Measurements from ENCODE around the gene SLC6A16.
A peak's percentile ranks its signal among the peaks of the same experiment; 100 is the strongest.

SLC6A16 gene

GRCh38 chr19:49357186-49357585 lies 32.2 kb upstream of the SLC6A16 start:
- DNase-seq (ENCODE audit: extremely low read depth, low read depth), result no peak
- no peak overlapping the region for H3K4me3 ChIP-seq (replicated peaks; ENCODE audit: low read depth, low read length)
- TF ChIP-seq CTCF (IDR thresholded peaks at IDR 0.05; ENCODE audit: low read depth, low read length, missing control alignments), result no peak

GRCh38 chr19:49356382-49356781 lies 31.4 kb upstream of the SLC6A16 start:
- DNase-seq (ENCODE audit: extremely low read depth, low read depth), result no peak
- peak overlapping the region; percentile 23 for H3K4me3 ChIP-seq (replicated peaks; ENCODE audit: low read depth, low read length)
- TF ChIP-seq CTCF (IDR thresholded peaks at IDR 0.05; ENCODE audit: low read depth, low read length, missing control alignments), result no peak

- peak; percentile 43 for DNase-seq (ENCODE audit: extremely low read depth, low read depth)
- TF ChIP-seq CTCF (IDR thresholded peaks at IDR 0.05; ENCODE audit: low read depth, low read length, missing control alignments), result no peak
- no peak overlapping the region for H3K4me3 ChIP-seq (replicated peaks; ENCODE audit: low read depth, low read length)
Observed at GRCh38 chr19:49355909-49356353, 30.9 kb upstream of the SLC6A16 start.

- no peak for DNase-seq (ENCODE audit: extremely low read depth, low read depth)
- no peak overlapping the region for H3K4me3 ChIP-seq (replicated peaks; ENCODE audit: low read depth, low read length)
- TF ChIP-seq CTCF (IDR thresholded peaks at IDR 0.05; ENCODE audit: low read depth, low read length, missing control alignments), result no peak
Observed at GRCh38 chr19:49349567-49349966, 24.6 kb upstream of the SLC6A16 start.

- DNase-seq (ENCODE audit: extremely low read depth, low read depth), result no peak
- TF ChIP-seq CTCF (IDR thresholded peaks at IDR 0.05; ENCODE audit: low read depth, low read length, missing control alignments), result no peak
- no peak overlapping the region for H3K4me3 ChIP-seq (replicated peaks; ENCODE audit: low read depth, low read length)
Observed at GRCh38 chr19:49348305-49349189, 23.6 kb upstream of the SLC6A16 start.

GRCh38 chr19:49347835-49348234 lies 22.8 kb upstream of the SLC6A16 start:
- no peak for TF ChIP-seq CTCF (IDR thresholded peaks at IDR 0.05; ENCODE audit: low read depth, low read length, missing control alignments)
- no peak overlapping the region for H3K4me3 ChIP-seq (replicated peaks; ENCODE audit: low read depth, low read length)
- DNase-seq (ENCODE audit: extremely low read depth, low read depth), result peak; percentile 85

All from HFF-Myc (cell line).